Spleen (tissue), 11 donors: Measurements from ENCODE around the gene KLHL28. TPM values are rescaled to one million over a fixed set of nuclear protein-coding genes. Genes with fewer than 3 reads are reported as not detected.

Source experiments
- DNase-seq: peaks from one replicate; pipeline ENCODE4 v3.0.0-alpha.2; 2020
- H3K27ac ChIP-seq, 8 donors: fragments of 200-600 bp; sonication (generic) in 7 of 8; 1 replicate in 4 of 8; 2 replicates in 4 of 8; pipeline versions ENCODE4 v1.5.0 to v1.8.0; 2016 to 2021; ENCODE audit warnings: inconsistent platforms in 4 of 8, mild to moderate bottlenecking in 4 of 8, moderate library complexity in 1 of 8
- H3K27me3 ChIP-seq, 7 donors: fragments of 200-600 bp; sonication (generic) in 6 of 7; replicated peaks in 1 of 7; 1 replicate in 4 of 7; 2 replicates in 3 of 7; pipeline versions ENCODE4 v1.5.0 to v1.8.0; 2016 to 2021; ENCODE audit warnings: inconsistent platforms in 3 of 7, mild to moderate bottlenecking in 1 of 7
- H3K36me3 ChIP-seq, 6 donors: fragments of 200-600 bp; sonication (generic) in 5 of 6; 1 replicate in 4 of 6; 2 replicates in 2 of 6; pipeline versions ENCODE4 v1.5.0 to v1.8.0; 2016 to 2021; ENCODE audit warnings: inconsistent platforms in 2 of 6
- H3K4me1 ChIP-seq, 6 donors: fragments of 200-600 bp; sonication (generic) in 5 of 6; 1 replicate in 3 of 6; 2 replicates in 3 of 6; pipeline versions ENCODE4 v1.5.0 to v1.8.0; 2016 to 2021; ENCODE audit warnings: inconsistent platforms in 3 of 6
- H3K4me3 ChIP-seq, 8 donors: fragments of 200-600 bp; sonication (generic) in 7 of 8; 1 replicate in 4 of 8; 2 replicates in 4 of 8; pipeline versions ENCODE4 v1.5.0 to v1.8.0; 2016 to 2021; ENCODE audit warnings: inconsistent platforms in 4 of 8, mild to moderate bottlenecking in 4 of 8, moderate library complexity in 2 of 8
- H3K9me3 ChIP-seq, 8 donors: fragments of 200-600 bp; sonication (generic) in 7 of 8; 1 replicate in 4 of 8; 2 replicates in 4 of 8; pipeline versions ENCODE4 v1.5.0 to v1.8.0; 2016 to 2021; ENCODE audit warnings: inconsistent platforms in 4 of 8
- POLR2A ChIP-seq, 3 donors: fragments of 450-650 bp; IDR thresholded peaks; one replicate each; pipeline ENCODE4 v1.5.1; 2017; ENCODE audit warnings: antibody characterized with exemption in 3 of 3, mild to moderate bottlenecking in 1 of 3
- POLR2AphosphoS5 ChIP-seq, 3 donors: sonication (generic); formaldehyde crosslinking; IDR thresholded peaks; one replicate each; pipeline ENCODE4 v1.5.1; 2017; ENCODE audit warnings: antibody characterized with exemption in 3 of 3
- WGBS, 5 donors: extraction: QIAGEN DNeasy Blood & Tissue Kit in 3 of 5; methylation state at CpG; one replicate each; pipeline versions ENCODE4 v1.1.5 to v1.1.7; 2013 to 2018; 5-methylcytosine and 5-hydroxymethylcytosine counted together
- intact Hi-C: fragments of 100-400 bp; cut with DNase I; formaldehyde crosslinking; loops from one replicate; pipeline ENCODE4 v1.15.0; 2023; ENCODE audit warnings: low total_unique reads
- polyA plus RNA-seq, 3 donors: library from polyadenylated mRNA; stranded (reverse); fragments of 200-250 nt; gene quantifications; one replicate each; pipeline ENCODE4 v1.2.1, GENCODE V29; 2013
- total RNA-seq, 7 donors: library from RNA; depleted of rRNA in 3 of 7; stranded (reverse); fragments of >200 nt in 3 of 7; fragmentation: NEBNext Ultra II Directional in 4 of 7; extraction: Animal tissue kit (Norgen Biotek cat#: 25700) in 4 of 7; gene quantifications; one replicate each; pipeline versions ENCODE4 v1.1.0 to v1.2.1, GENCODE V29; 2016 to 2021
- TF ChIP-seq, protein P1 (sequence below), 11 experiments: fragments of 200-600 bp in 7 of 11; fragments of 450-650 bp in 4 of 11; sonication (generic) in 4 of 11; IDR thresholded peaks in 8 of 11; conservative IDR thresholded peaks in 3 of 11; 1 replicate in 7 of 11; 2 replicates in 4 of 11; pipeline versions ENCODE4 v1.4.0 to v1.8.0; 2016 to 2021; ENCODE audit warnings: antibody characterized with exemption in 11 of 11, inconsistent platforms in 4 of 11, mild to moderate bottlenecking in 1 of 11
- donor health status: healthy with polysubstance abuse.
- donor health status: DM: no; HTN: no; CAD: no; lungs with moderate emphysema.
- donor health status: DM: no; HTN: no; CAD: no.
- donor health status: Bipolar disorder and iron deficiency.
- donor health status: healthy.
- donor health status: DM: no; HTN: no; CAD: no.
- donor health status: DM: yes; HTN: yes; CAD: no.

Gene KLHL28
- total and polyA plus RNA-seq, 10 donors, result 2.1 to 21.5 (median 14.9) TPM

DNA sequence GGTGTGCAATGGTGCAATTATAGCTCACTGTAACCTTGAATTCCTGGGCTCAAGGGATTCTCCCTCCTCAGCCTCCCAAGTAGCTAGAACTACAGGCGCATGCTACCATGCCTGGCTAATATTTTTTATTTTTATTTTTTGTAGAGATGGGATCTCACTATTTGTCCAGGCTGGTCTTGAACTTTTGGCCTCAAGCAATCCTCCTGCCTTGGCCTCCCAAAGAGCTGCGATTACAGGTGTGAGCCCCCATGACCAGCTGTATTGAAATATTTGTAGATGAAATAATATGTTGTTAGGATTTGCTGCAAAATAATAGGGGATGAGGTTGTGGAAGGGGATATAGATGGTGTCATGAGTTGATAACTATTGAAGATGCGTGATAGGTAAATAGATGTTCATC is 4.9 kb downstream of the KLHL28 start:
- no peak overlapping the region for H3K27ac ChIP-seq
- TF ChIP-seq POLR2A (IDR thresholded peaks at IDR 0.05), result no peak
- no peak for TF ChIP-seq POLR2AphosphoS5 (IDR thresholded peaks at IDR 0.05)
- TF ChIP-seq, protein P1, sequence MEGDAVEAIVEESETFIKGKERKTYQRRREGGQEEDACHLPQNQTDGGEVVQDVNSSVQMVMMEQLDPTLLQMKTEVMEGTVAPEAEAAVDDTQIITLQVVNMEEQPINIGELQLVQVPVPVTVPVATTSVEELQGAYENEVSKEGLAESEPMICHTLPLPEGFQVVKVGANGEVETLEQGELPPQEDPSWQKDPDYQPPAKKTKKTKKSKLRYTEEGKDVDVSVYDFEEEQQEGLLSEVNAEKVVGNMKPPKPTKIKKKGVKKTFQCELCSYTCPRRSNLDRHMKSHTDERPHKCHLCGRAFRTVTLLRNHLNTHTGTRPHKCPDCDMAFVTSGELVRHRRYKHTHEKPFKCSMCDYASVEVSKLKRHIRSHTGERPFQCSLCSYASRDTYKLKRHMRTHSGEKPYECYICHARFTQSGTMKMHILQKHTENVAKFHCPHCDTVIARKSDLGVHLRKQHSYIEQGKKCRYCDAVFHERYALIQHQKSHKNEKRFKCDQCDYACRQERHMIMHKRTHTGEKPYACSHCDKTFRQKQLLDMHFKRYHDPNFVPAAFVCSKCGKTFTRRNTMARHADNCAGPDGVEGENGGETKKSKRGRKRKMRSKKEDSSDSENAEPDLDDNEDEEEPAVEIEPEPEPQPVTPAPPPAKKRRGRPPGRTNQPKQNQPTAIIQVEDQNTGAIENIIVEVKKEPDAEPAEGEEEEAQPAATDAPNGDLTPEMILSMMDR (IDR thresholded peaks at IDR 0.05 in 8 of 11, conservative IDR thresholded peaks at IDR 0.05 in 3 of 11), result no peak
- no peaks in the 10 kb centered on the region for H3K9me3 ChIP-seq
- no peak overlapping the region for H3K4me3 ChIP-seq
- peaks cover 17 to 87% (median 55%) of the 10 kb centered on the region in 6 donors for H3K4me1 ChIP-seq
- DNase-seq, result no peak
- intact Hi-C loops, result no loop called here
- peaks cover 0 to 25% (median 3%) of the 10 kb centered on the region in 6 donors for H3K36me3 ChIP-seq
- WGBS, 5 donors, result 97 to 100% (median 97%) methylated on average over 3 of the region's 3 CpGs
- no peaks in the 10 kb centered on the region for H3K27me3 ChIP-seq

DNA sequence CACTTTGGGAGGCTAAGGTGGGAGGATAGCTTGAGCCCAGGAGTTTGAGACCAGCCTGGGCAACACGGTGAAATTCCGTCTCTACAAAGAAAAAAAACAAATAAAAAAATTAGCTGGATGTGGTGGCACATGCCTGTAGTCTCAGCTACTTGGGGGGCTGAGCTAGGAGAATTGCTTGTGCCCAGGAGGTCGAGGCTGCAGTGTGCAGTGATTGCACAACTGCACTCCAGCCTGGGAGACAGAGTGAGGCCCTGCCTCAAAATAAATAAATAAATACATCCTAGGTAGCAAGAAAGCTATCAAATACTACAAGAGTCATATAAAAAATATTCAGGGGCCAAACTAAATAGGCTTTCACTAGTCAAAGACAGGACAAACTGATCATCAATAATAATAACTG is 6.2 kb downstream of the KLHL28 start:
- H3K9me3 ChIP-seq, result no peaks in the 10 kb centered on the region
- intact Hi-C loops, result no loop called here
- no peak overlapping the region for H3K4me3 ChIP-seq
- no peak overlapping the region for H3K27ac ChIP-seq
- H3K4me1 ChIP-seq, result peaks cover 17 to 79% (median 52%) of the 10 kb centered on the region in 6 donors
- TF ChIP-seq POLR2AphosphoS5 (IDR thresholded peaks at IDR 0.05) (no peak), POLR2A (IDR thresholded peaks at IDR 0.05) (no peak)
- TF ChIP-seq, protein P1 (IDR thresholded peaks at IDR 0.05 in 8 of 11, conservative IDR thresholded peaks at IDR 0.05 in 3 of 11), result no peak
- no peak for DNase-seq
- peaks cover 0 to 25% (median 3%) of the 10 kb centered on the region in 6 donors for H3K36me3 ChIP-seq
- 68 to 79% (median 75%) methylated on average over 3 of the region's 3 CpGs for WGBS, 5 donors
- H3K27me3 ChIP-seq, result no peaks in the 10 kb centered on the region

DNA sequence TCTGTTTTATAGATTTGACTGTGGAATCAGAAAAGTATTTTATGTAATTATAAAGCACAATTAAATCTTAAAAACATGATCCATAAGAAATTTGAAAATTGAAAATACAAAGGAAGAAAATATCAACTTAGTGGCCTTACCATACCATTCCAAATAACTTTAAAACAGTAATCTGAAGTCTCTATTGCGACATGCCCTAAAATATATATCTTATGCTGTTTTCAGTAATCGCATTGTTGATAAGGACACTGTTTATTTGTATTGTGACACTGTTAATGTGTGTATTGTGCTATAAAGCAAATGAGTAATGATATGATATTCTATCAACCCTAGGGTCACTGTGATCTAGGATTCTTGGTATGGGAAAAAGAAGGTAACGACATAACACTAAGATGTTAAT is 7.0 kb downstream of the KLHL28 start:
- Histone ChIP-seq H3K9me3 (no peaks in the 10 kb centered on the region), H3K27me3 (no peaks in the 10 kb centered on the region), H3K27ac (no peak overlapping the region), H3K4me3 (no peak overlapping the region), H3K36me3 (peaks cover 0 to 25% (median 3%) of the 10 kb centered on the region in 6 donors), H3K4me1 (peaks cover 10 to 71% (median 45%) of the 10 kb centered on the region in 6 donors)
- TF ChIP-seq POLR2A (IDR thresholded peaks at IDR 0.05) (no peak), POLR2AphosphoS5 (IDR thresholded peaks at IDR 0.05) (no peak)
- TF ChIP-seq, protein P1 (IDR thresholded peaks at IDR 0.05 in 8 of 11, conservative IDR thresholded peaks at IDR 0.05 in 3 of 11), result no peak
- WGBS, 5 donors, result 96 to 98% (median 97%) methylated on average over 3 of the region's 3 CpGs
- DNase-seq, result no peak
- intact Hi-C loops, result no loop called here

DNA sequence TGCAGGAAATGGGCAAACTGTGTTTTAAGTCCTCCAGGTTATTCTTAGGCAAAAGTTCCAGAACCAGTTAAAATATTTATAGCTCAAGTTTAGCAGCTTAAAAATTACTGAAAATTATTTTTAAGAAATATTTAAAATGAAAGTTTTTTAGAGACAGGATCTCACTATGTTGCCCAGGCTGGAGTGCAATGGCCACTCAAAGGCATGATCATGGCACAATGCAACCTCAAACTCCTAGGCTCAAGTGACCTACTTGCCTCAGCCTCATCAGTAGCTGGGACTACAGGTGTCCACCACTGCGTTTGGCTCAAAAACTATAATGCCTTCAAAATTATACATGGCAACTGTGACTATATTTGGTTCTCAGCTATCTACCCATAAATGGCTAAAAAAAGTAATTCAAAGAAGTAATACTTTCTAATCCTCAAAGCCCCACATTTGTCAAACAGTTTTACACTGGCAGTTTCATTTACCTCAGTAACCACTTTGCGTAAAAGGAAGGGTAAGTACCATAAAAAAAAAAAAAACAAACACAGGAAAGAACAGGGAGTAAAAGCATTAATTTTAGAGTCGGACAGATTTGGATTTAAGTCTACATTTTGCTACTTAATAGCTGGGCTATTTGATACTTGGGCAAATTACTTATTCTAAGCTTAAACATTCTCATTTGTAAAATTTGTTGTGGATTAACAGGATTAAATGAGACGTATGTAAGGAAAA is 9.2 kb downstream of the KLHL28 start:
- no peaks in the 10 kb centered on the region for H3K27me3 ChIP-seq
- TF ChIP-seq, protein P1 (IDR thresholded peaks at IDR 0.05 in 8 of 11, conservative IDR thresholded peaks at IDR 0.05 in 3 of 11), result no peak
- TF ChIP-seq POLR2A (IDR thresholded peaks at IDR 0.05), result no peak
- no peak for TF ChIP-seq POLR2AphosphoS5 (IDR thresholded peaks at IDR 0.05)
- WGBS, 5 donors, result 88 to 94% (median 93%) methylated on average over 4 of the region's 4 CpGs
- peaks cover 0 to 2% (median 0%) of the 10 kb centered on the region in 8 donors for H3K9me3 ChIP-seq
- no peak overlapping the region for H3K27ac ChIP-seq
- no peak for DNase-seq
- H3K4me1 ChIP-seq, result peaks cover 0 to 49% (median 23%) of the 10 kb centered on the region in 6 donors
- peaks cover 0 to 29% (median 3%) of the 10 kb centered on the region in 6 donors for H3K36me3 ChIP-seq
- H3K4me3 ChIP-seq, result no peak overlapping the region
- intact Hi-C loops, result no loop called here
